ENCODE measurements around the gene HMCN2. TPM values are rescaled to one million over a fixed set of nuclear protein-coding genes. Genes with fewer than 3 reads are reported as not detected.

Gene HMCN2
- total and polyA plus RNA-seq, 8 donors, result 0.41 to 5.3 (median 0.76) TPM

DNA sequence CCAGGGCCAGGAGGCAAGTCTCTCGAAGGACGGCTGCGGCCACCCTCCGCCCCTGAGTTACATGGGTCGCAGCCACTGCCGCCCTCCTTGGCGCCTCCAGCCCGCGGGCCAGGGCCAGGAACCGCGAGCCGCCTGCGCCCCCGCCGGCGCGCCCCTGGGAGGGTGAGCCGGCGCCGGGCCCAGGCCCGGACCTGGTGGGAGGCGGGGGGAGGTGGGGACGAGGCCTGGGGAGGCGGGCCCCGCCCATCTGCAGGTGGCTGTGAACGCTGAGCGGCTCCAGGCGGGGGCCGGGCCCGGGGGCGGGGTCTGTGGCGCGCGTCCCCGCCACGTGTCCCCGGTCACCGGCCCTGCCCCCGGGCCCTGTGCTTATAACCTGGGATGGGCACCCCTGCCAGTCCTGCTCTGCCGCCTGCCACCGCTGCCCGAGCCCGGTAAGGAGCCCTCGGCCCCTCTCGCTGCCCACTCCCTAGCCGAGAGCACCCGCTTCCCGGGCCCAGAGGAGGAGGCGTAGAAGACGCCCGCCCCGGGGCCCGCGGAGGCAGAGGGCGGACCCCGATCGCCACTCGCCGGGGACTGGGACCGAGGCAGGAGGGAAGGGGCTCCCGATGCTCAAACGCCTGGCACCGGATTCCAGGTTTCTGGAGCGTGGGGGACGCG lies 179.1 kb downstream of the HMCN2 start, which contains the start of gene ASS1:
ASS1 (plus strand) TSS at position 397 of the 657 bp plus-strand sequence. CDS start 7,268 bp downstream, outside the sequence.
- no peak for FAIRE-seq
- peak within 1 kb of the TSS; percentile 44 to 69 (median 62) for H3K4me3 ChIP-seq
- ATAC-seq, result peak; percentile 92 to 93 (median 92)
- H3K4me1 ChIP-seq, result peaks cover 0 to 11% (median 5%) of the 10 kb centered on the region in 3 donors
- no peaks in the 10 kb centered on the region for H3K36me3 ChIP-seq
- intact Hi-C loops (cut with DNase I), result no loop called here
- peak; percentile 80 to 94 (median 89) for DNase-seq
- TF ChIP-seq, protein P1, sequence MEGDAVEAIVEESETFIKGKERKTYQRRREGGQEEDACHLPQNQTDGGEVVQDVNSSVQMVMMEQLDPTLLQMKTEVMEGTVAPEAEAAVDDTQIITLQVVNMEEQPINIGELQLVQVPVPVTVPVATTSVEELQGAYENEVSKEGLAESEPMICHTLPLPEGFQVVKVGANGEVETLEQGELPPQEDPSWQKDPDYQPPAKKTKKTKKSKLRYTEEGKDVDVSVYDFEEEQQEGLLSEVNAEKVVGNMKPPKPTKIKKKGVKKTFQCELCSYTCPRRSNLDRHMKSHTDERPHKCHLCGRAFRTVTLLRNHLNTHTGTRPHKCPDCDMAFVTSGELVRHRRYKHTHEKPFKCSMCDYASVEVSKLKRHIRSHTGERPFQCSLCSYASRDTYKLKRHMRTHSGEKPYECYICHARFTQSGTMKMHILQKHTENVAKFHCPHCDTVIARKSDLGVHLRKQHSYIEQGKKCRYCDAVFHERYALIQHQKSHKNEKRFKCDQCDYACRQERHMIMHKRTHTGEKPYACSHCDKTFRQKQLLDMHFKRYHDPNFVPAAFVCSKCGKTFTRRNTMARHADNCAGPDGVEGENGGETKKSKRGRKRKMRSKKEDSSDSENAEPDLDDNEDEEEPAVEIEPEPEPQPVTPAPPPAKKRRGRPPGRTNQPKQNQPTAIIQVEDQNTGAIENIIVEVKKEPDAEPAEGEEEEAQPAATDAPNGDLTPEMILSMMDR (IDR thresholded peaks at IDR 0.05), result no peak
- H3K27me3 ChIP-seq, result no peaks in the 10 kb centered on the region
- 0% methylated on average over 51 to 66 of the region's 66 CpGs for WGBS, 2 donors
- H3K9me3 ChIP-seq, result no peaks in the 10 kb centered on the region
- H3K27ac ChIP-seq, result peak within 1 kb of the TSS; percentile 15 to 66 (median 44)

DNA sequence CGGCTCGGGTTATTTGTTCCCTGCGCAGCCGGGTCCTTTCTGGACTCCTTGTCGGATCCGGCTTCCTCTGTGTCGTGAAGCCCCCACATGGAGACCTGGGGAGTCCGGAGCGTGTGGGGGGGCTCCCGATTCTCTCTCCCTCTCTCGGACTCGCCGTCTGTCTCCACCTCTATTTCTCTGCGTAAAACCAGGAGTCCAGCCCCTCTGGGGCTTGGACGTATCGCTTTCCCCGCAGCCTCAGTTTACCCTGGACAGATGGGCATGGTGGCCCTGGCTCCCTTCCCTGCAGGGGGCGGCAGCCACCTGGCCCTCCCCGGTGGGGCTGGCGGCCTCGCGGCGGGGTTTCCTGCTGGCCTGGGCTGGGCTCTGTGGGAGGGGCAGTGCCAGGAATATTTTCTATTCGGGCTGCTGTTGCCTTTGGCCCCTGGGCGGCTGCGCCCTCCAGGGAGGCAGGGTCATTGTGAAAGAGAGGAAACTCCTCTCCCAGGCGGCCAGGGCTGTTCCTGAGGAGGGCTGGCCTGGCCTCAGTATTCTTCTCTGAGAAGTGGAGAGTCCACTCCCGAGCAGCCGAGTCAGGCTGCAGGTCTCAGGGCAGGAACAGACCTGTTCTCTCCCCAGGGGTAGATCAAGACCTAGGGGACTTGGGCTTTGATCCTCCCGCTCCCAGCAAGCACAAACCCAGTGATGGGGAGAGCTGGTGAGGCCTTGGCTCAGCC lies 179.9 kb downstream of the HMCN2 start:
- peak overlapping the region; percentile 44 to 69 (median 62) for H3K4me3 ChIP-seq
- H3K27ac ChIP-seq, result peak overlapping the region; percentile 15 to 66 (median 44)
- 9 to 11% methylated on average over 30 of the region's 30 CpGs for WGBS, 2 donors
- peak in 5 of 6 donors; percentile 49 to 81 (median 54) for DNase-seq
- no peak for FAIRE-seq
- intact Hi-C loops (cut with DNase I), result no loop called here
- peak; percentile 48 to 75 (median 58) for ATAC-seq
- H3K27me3 ChIP-seq, result no peaks in the 10 kb centered on the region
- TF ChIP-seq, protein P1 (IDR thresholded peaks at IDR 0.05), result no peak
- H3K36me3 ChIP-seq, result no peaks in the 10 kb centered on the region
- H3K9me3 ChIP-seq, result no peaks in the 10 kb centered on the region
- H3K4me1 ChIP-seq, result peaks cover 5 to 17% (median 5%) of the 10 kb centered on the region in 3 donors

DNA sequence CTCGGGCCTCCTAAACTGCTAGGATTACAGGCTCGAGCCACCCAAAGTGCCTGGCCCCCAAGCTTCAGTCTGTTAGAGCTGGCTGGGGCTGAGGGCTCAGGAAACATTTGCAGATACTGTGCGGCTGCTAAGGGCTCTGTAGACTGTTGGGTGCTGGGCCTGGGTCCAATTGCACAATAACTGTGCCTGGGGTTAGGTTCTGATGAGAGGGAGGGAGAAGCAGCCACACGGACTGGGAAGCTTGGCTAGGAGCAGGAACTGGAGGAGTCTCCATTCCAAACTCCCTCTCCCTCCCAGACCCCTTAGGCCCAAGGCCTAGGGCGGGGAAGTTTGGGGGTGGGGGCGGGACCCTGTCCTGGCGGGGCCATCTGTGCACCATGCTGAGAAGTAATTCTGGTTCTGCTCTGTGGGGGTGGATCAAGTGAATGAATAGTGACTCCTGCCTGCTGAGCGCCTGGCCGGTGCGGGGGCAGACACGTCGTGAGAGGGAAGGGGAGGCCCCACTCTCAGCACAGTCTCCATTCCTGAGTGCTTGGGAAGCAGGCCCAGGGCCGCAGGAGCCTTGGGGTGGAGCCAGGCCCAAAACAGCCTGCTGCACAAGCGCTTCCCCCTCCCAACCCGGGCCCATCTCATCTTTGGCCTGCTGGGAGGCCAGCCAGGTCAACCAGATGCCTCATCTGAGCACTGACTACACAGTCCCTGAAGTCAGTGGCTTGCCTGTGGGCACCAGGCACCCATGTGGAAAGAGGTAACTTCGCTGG lies 180.7 kb downstream of the HMCN2 start:
- WGBS, 2 donors, result 56 to 62% methylated on average over 16 of the region's 16 CpGs
- peak; percentile 48 to 78 (median 58) for DNase-seq
- no peak for FAIRE-seq
- no peaks in the 10 kb centered on the region for H3K27me3 ChIP-seq
- H3K9me3 ChIP-seq, result no peaks in the 10 kb centered on the region
- peaks cover 13 to 26% (median 14%) of the 10 kb centered on the region in 3 donors for H3K4me1 ChIP-seq
- no peaks in the 10 kb centered on the region for H3K36me3 ChIP-seq
- TF ChIP-seq, protein P1 (IDR thresholded peaks at IDR 0.05), result no peak
- ATAC-seq, result peak in 3 of 4 donors; percentile 2 to 15 (median 13)
- intact Hi-C loops (cut with DNase I), result no loop called here
- H3K4me3 ChIP-seq, result peak overlapping the region in 2 of 4 donors; percentile 60 to 65
- peak overlapping the region; percentile 25 to 66 (median 44) for H3K27ac ChIP-seq

- no peak overlapping the region for H3K4me3 ChIP-seq
- no peak for FAIRE-seq
- ATAC-seq, result no peak
- H3K27me3 ChIP-seq, result no peaks in the 10 kb centered on the region
- peaks cover 21 to 34% (median 24%) of the 10 kb centered on the region in 3 donors for H3K4me1 ChIP-seq
- TF ChIP-seq, protein P1 (IDR thresholded peaks at IDR 0.05), result no peak
- no peaks in the 10 kb centered on the region for H3K9me3 ChIP-seq
- peak in 2 of 6 donors; percentile 18 to 51 for DNase-seq
- no peaks in the 10 kb centered on the region for H3K36me3 ChIP-seq
- WGBS, 2 donors, result 83 to 84% methylated on average over 12 of the region's 12 CpGs
- intact Hi-C loops (cut with DNase I), result no loop called here
- no peak overlapping the region for H3K27ac ChIP-seq
These were observed 181.7 kb downstream of the HMCN2 start for GRCh38 chr9:130447193-130447816.
